HG02623 (cell line): ENCODE data around the gene SH3GLB2.
"Not testable (repeated sequence)": the region's sequence is repeated elsewhere in the genome, so short reads cannot be mapped to it uniquely, and the experiment has no call there.

Source experiments
- ATAC-seq: cut with Tn5 transposase; IDR thresholded peaks from one replicate; pipeline ENCODE4 v1.9.1; 2021; ENCODE audit warnings: moderate library complexity; ENCODE audit not compliant: unreplicated experiment

Gene SH3GLB2

DNA sequence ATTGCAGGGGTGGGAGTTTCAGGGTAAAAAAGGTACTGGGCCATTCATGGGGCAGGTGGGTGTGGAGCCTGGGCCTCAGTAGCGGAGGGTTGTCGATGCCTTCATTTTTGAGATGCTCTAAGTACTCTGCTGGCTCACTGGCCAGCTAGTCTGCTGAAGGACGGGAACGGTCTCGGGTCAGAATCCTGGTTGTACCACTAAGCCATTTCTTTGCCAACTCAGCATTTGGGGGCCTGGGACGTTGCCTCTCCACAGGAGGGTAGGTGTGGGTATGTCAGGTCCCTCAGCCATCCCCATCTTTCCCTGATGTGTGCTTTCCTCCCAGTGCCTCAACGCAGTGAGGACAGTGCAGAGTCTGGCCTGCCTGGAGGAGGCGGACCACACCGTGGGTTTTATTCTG, 25.1 kb downstream of the SH3GLB2 start:
- no peak for ATAC-seq

DNA sequence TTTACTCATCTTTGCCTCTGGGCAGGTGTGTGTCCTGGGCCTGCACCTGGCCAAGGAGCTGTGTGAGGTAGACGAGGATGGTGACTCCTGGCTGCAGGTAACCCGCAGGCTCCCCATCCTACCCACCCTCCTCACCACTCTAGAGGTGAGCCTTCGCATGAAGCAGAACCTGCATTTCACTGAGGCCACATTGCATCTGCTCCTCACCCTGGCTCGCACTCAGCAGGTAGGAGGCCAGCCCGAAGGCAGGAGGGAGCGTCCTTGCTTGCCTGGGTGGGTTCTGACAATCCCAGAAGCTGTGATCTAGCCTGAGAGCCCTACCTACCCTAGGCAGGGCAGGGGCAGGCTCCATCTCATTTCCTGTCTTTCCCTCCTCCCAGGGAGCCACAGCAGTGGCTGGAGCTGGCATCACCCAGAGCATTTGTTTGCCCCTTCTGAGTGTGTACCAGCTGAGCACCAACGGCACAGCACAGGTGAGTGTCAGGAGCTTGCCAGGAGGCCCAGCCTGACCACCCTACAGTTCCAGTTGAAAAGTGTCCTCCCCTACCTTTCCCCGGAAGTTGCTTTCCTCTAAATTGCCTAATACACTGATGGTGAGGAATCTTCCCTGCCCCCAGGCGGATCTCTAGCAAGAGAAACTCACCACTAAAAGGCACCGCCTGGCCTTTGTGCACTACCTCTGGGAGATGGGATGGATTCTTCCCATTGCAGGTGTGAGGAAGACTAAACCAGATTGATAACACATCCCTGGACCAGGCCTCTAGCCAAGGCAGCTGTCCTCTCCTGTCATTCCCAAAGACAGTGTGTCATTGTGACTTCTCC, 26.4 kb downstream of the SH3GLB2 start:
- ATAC-seq = no peak

DNA sequence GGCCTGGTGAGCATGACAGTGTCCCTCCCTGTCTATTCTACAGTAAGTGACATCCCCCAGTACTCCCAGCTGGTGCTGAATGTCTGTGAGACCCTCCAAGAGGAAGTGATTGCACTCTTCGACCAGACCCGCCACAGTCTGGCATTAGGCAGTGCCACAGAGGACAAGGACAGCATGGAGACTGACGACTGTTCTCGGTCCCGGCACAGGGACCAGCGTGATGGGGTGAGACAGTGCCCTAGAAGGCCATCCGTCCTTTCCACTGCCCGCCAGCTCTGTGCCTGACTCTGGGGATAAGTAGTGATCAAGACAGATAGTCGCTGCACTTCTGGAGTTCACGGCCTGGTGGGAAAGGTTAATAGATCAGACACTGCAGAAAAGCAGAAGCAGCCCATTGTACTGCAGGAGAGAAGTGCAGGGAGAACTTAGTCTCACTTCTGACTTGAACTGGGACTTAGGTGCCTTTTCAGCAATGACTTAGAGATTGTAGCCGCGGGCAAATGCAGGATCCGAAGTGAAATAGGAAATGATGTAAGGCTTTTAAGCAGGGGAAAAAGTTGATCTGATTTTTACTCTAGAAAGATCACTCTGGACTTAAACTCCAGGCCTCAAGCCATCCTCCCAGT, 28.4 kb downstream of the SH3GLB2 start:
- ATAC-seq = no peak

DNA sequence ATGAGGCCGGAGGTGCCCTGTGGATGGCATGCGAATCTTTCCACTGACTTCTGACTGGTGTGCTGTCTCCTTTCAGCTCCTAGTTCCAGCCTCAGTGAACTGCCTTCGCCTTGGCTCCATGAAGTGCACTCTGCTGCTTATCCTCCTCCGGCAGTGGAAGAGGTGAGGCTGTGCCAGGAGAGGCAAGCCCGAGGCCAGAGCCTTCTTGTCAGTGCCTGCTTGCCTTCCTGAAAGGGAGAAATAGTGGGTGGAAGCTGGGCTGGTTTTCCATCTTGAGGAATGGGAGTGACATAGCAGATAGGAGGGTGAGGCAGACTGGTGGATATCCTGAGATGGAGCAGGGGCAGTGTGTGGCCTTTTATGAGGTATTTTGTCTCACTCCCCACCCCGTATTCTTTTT, 29.7 kb downstream of the SH3GLB2 start:
- ATAC-seq = no peak

DNA sequence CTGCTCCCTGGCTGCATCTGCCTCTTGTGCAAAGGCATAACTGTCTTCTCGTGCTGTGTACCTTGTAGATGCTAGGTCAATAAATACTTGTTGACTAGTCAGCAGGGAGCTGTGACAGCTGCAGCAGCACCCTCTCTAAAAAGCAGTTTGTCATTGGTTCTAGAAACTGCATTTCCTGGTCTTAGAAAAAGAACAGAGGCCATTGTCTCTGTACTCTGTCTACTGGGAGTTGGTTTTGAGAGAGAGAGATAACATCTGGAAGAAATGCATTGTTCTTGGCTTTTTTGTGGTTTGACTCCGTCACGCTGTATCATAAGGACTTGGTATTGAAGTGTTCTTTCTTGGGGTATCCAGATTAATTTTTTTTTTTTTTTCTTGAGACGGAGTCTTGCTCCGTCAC, 32.3 kb downstream of the SH3GLB2 start:
- no peak for ATAC-seq

DNA sequence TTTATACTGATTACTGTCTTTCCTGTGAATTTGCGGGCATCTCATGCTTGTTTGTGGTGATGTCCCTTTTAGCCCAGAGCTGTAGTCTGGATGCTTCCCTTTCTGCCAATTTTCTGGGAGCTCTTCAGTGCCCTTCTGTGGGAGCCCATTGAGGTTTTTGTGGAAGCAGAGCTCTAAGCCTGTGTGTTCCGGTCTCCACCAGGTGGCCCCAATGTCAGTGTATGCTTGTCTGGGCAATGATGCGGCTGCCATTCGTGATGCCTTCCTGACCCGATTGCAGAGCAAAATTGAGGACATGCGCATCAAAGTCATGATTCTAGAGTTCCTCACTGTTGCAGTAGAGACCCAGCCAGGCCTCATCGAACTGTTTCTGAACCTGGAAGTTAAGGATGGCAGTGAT, 35.1 kb downstream of the SH3GLB2 start:
- ATAC-seq = no peak

DNA sequence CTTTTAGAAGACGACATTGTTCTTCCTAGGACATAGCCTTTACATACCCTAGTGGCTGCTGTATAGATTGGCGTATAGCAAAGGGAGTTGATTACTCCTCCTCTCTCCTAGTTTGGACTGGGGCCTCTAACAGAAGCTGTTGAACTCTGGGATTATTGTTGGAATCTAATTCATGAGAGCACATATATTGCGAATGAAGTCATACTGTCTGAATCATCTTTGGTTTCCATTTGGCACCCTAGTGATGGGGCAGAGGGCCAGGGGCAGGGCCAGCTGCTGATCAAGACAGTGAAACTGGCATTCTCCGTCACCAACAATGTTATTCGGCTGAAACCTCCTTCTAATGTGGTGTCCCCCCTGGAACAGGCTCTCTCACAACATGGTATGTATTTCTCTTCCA, 40.3 kb downstream of the SH3GLB2 start:
- ATAC-seq = no peak

DNA sequence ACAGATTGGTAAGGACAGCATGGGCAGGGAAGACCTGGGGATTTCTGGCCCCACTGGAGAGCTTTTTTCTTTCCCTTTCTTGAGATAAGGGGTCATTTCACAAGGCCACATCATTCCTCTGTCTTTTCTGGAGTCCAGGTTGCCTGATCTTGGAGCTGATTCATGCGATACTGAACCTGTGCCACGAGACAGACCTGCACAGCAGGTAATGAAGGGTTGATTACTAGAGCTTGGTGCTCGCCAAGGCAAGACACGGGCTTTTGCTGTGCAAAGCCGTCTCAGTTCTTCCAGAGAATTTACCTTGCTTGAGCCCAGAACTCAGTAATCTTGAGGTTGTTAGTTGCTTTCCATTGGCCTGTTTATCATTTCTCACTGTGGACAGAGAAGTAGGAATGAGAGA, 41.5 kb downstream of the SH3GLB2 start:
- no peak for ATAC-seq

DNA sequence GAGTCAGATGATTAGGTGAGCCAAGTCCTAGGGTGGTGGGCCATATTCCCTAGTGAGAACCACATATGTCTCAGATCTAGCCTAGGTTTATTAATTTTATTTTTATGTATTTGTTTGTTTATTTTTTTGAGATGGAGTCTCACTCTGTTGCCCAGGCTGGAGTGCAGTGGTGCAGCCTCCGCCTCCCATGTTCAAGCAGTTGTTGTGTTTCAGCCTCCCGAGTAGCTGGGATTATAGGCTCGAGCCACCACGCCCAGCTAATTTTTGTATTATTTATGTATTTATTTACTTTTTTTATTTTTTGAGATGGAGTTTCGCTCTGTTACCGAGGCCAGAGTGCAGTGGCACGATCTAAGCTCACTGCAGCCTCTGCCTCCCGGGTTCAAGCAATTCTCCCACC, 44.6 kb downstream of the SH3GLB2 start:
- no peak for ATAC-seq

DNA sequence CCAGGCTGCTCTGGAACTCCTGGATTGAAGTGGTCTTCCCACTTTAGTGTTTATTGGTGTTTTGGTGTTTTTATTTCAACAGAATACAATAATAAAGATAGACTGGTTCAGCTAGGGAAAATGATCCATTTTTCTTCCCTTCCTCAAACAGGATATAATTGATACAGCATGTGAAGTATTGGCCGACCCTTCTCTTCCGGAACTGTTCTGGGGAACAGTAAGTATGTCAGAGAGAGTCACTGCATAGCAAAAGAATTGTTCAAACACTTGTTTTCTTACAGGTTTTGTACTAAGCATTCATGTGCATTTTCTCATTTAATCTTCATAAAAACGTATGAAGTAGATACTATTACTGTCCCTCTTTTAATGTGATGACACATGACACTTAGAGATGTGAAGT, 49.0 kb downstream of the SH3GLB2 start:
- no peak for ATAC-seq

DNA sequence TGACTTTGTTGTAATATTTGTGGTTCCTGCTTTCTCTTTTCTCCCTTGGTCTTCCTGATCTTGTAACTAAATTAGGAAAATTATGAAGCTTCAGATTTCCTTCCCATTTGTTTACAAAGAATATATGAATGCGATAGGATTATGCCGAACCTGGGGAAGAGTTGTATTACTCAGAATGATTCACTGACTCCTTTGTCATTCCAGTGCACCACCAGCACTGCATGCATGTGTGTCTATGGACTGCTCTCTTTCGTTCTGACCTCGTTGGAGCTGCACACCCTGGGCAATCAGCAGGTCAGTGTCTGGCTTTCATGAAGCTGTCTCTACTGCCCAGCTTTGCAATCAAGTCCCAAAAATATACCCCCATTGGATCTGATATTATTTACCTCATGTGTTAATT, 55.2 kb downstream of the SH3GLB2 start:
- ATAC-seq = no peak

DNA sequence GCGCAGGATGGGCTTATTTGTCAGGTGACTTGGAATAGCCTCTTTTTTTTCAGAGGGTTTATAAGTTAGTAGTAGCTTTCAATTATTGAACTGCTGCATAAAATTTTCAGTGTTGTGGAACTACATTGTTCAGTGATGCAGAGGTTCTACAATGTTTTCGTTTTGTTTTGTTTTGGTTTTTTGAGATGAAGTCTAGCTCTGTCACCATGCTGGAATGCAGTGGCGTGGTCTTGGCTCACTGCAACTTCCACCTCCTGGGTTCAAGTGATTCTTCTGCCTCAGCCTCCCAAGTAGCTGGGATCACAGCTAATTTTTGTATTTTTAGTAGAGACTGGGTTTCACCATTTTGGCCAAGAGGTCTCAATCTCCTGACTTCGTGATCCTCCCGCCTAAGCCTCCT, 58.6 kb downstream of the SH3GLB2 start:
- no peak for ATAC-seq

DNA sequence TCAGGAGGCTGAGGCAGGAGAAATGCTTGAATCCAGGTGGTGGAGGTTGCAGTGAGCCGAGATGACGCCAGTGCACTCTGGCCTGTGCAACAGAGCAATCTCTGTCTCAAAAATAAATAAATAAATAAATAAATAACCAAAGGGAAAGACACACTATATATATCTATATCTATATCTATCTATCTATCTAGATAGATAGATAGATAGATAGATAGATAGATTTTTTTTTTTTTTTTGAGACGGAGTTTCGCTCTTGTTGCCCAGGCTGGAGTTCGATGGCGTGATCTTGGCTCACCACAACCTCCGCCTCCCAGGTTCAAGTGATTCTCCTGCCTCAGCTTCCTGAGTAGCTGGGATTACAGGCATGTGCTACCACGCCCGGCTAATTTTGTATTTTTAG, 66.7 kb downstream of the SH3GLB2 start:
- not testable (repeated sequence) for ATAC-seq
